ENCODE data around the gene MIPOL1. TPM values are rescaled to one million over a fixed set of nuclear protein-coding genes. Genes with fewer than 3 reads are reported as not detected.

MIPOL1 gene
- total and polyA plus RNA-seq, 2 of the 13 experiments (the other 11 are each of a cell fraction or from before 2014, with no cell fraction given), result 8.6 to 34.2 TPM

GRCh38 chr14:37593511-37594237, 395.9 kb downstream of the MIPOL1 start (continued):
- TF ChIP-seq, protein P1, sequence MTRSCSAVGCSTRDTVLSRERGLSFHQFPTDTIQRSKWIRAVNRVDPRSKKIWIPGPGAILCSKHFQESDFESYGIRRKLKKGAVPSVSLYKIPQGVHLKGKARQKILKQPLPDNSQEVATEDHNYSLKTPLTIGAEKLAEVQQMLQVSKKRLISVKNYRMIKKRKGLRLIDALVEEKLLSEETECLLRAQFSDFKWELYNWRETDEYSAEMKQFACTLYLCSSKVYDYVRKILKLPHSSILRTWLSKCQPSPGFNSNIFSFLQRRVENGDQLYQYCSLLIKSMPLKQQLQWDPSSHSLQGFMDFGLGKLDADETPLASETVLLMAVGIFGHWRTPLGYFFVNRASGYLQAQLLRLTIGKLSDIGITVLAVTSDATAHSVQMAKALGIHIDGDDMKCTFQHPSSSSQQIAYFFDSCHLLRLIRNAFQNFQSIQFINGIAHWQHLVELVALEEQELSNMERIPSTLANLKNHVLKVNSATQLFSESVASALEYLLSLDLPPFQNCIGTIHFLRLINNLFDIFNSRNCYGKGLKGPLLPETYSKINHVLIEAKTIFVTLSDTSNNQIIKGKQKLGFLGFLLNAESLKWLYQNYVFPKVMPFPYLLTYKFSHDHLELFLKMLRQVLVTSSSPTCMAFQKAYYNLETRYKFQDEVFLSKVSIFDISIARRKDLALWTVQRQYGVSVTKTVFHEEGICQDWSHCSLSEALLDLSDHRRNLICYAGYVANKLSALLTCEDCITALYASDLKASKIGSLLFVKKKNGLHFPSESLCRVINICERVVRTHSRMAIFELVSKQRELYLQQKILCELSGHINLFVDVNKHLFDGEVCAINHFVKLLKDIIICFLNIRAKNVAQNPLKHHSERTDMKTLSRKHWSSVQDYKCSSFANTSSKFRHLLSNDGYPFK (CRISPR knock-in tag; IDR thresholded peaks at IDR 0.05; ENCODE audit: borderline replicate concordance), result no peak
- 0 out of 2 replicates have a peak, but pooled peaks have one; percentile 10 for TF ChIP-seq TEF (CRISPR knock-in tag; IDR thresholded peaks at IDR 0.05)
- no peak for TF ChIP-seq ZNF280D (CRISPR knock-in tag; IDR thresholded peaks at IDR 0.05)
- no peak for TF ChIP-seq SOX13 (IDR thresholded peaks at IDR 0.05)
- no peak for TF ChIP-seq SOX13 (CRISPR knock-in tag; conservative IDR thresholded peaks at IDR 0.05 in 1 of 2, IDR thresholded peaks at IDR 0.05 in 1 of 2)
- no peak for TF ChIP-seq ZBTB37 (CRISPR knock-in tag; IDR thresholded peaks at IDR 0.05)
- no peak for TF ChIP-seq ZNF580 (CRISPR knock-in tag; IDR thresholded peaks at IDR 0.05; ENCODE audit: borderline replicate concordance, low read depth)
- no peak for TF ChIP-seq NFRKB (IDR thresholded peaks at IDR 0.05)
- 0 out of 2 replicates have a peak, but pooled peaks have one; percentile 18 for TF ChIP-seq KIAA2018 (CRISPR knock-in tag; IDR thresholded peaks at IDR 0.05; ENCODE audit: borderline replicate concordance)
- TF ChIP-seq NAIF1 (CRISPR knock-in tag; IDR thresholded peaks at IDR 0.05; ENCODE audit: borderline replicate concordance), result peak; percentile 77
